Measurements from ENCODE around the gene ATAD3A.

DNA sequence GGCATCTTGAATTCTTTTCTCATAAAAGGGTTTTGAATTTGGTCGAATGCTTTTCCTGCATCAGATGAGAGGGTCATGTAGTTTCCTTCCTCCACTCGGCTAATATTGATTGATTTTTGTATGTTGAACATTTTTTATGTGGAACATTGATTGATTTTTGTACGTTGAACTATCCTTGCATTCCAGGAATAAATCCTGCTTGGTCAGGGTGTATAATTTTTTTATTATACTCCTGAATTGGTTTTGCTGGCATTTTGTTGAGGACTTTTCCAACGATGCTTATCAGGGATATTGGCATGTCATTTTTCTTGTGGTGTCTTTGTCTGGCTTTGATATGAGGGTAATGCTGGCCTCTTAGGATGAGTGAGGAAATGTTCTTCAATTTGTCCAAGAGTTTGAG, 20.0 kb downstream of the ATAD3A start:
- TF ChIP-seq EZH2 (IDR thresholded peaks at IDR 0.05; ENCODE audit: borderline replicate concordance) (no peak), EZH2phosphoT487 (IDR thresholded peaks at IDR 0.05; ENCODE audit: low read depth, severe bottlenecking, unreplicated experiment) (no peak)
- TF ChIP-seq, protein P1, sequence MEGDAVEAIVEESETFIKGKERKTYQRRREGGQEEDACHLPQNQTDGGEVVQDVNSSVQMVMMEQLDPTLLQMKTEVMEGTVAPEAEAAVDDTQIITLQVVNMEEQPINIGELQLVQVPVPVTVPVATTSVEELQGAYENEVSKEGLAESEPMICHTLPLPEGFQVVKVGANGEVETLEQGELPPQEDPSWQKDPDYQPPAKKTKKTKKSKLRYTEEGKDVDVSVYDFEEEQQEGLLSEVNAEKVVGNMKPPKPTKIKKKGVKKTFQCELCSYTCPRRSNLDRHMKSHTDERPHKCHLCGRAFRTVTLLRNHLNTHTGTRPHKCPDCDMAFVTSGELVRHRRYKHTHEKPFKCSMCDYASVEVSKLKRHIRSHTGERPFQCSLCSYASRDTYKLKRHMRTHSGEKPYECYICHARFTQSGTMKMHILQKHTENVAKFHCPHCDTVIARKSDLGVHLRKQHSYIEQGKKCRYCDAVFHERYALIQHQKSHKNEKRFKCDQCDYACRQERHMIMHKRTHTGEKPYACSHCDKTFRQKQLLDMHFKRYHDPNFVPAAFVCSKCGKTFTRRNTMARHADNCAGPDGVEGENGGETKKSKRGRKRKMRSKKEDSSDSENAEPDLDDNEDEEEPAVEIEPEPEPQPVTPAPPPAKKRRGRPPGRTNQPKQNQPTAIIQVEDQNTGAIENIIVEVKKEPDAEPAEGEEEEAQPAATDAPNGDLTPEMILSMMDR (IDR thresholded peaks at IDR 0.05; ENCODE audit: poor library complexity), result no peak

All from hepatocyte (in vitro differentiated cells).